ENCODE data around the gene OTOP1. TPM values are rescaled to one million over a fixed set of nuclear protein-coding genes. Genes with fewer than 3 reads are reported as not detected.

The OTOP1 gene
- total and polyA plus RNA-seq, 2 of the 4 experiments (the other 2 are of a cell fraction) = not detected

DNA sequence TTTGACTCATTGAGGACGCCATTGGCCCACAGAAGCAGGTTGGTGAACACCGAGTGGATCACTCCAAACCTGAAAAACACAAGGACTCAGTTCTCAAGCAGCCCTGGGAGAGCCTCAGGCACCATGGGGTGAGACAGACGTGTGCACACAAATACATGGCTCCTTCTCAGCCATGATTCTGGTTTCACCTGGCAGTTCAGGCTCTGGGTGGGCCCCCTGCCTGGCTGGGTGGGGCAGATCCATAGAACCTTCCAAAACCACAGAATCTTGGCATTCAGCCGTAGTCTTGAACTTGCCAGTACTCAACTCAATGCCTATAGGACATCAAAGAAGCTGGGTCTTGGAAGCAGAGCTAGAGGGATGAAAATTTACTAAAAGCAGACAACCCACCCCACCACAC lies 24.2 kb downstream of the OTOP1 start:
- Histone ChIP-seq H3K14ac (replicated peaks; ENCODE audit: low read depth, low read length) (no peak overlapping the region), H3K9me3 (ENCODE audit: control insufficient read depth, insufficient read depth, low read length) (no peaks in the 10 kb centered on the region), H3K36me3 (ENCODE audit: control insufficient read depth, insufficient read depth, low read length) (no peaks in the 10 kb centered on the region), H2AK9ac (replicated peaks; ENCODE audit: low read depth, low read length, poor library complexity) (no peak overlapping the region), H3K4ac (ENCODE audit: low read depth, low read length) (no peak overlapping the region), H3K56ac (ENCODE audit: extremely low read depth, insufficient read depth, low read length) (no peak overlapping the region), H2BK15ac (ENCODE audit: low read depth, low read length) (no peak overlapping the region), H2BK120ac (ENCODE audit: low read depth, low read length) (no peak overlapping the region), H3K79me1 (ENCODE audit: low read depth in 1 of 2, low read length in 2 of 2) (no peaks in the 10 kb centered on the region), H3K23ac (ENCODE audit: low read depth, low read length) (no peak overlapping the region), H3K4me2 (ENCODE audit: low read depth, low read length) (no peak overlapping the region), H2AK5ac (ENCODE audit: low read depth, low read length) (no peak overlapping the region), H4K91ac (ENCODE audit: insufficient read depth, low read depth, low read length) (no peak overlapping the region), H3K18ac (ENCODE audit: low read depth, low read length) (no peak overlapping the region), H4K20me1 (ENCODE audit: insufficient read depth, low read length) (no peaks in the 10 kb centered on the region), H3K27me3 (ENCODE audit: control insufficient read depth, insufficient read depth, low read length) (peaks cover 7% of the 10 kb centered on the region), H4K8ac (ENCODE audit: low read depth in 2 of 2, low read length in 2 of 2) (no peak overlapping the region), H2AFZ (replicated peaks; ENCODE audit: low read length, poor library complexity) (no peak overlapping the region), H3K9me1 (ENCODE audit: insufficient read depth, low read length) (no peaks in the 10 kb centered on the region), H2BK20ac (ENCODE audit: low read depth, low read length) (no peak overlapping the region), H3K9ac (ENCODE audit: low read depth, low read length) (no peak overlapping the region), H3K4me1 (ENCODE audit: control insufficient read depth, insufficient read depth, low read length) (no peaks in the 10 kb centered on the region), H3K27ac (ENCODE audit: insufficient read depth, low read length) (no peak overlapping the region), H4K5ac (ENCODE audit: low read depth, low read length) (no peak overlapping the region), H3K4me3 (ENCODE audit: insufficient read depth, low read depth, low read length) (no peak overlapping the region), H2BK5ac (ENCODE audit: low read depth, low read length, poor library complexity, severe bottlenecking) (no peak overlapping the region)
- TF ChIP-seq MXI1 (IDR thresholded peaks at IDR 0.05; ENCODE audit: borderline replicate concordance, low read depth, low read length) (no peak), FOS (IDR thresholded peaks at IDR 0.05; ENCODE audit: low read depth, low read length) (no peak), CHD1 (IDR thresholded peaks at IDR 0.05; ENCODE audit: low read depth, low read length) (no peak)
- dilution Hi-C loops (cut with HindIII; ENCODE audit: low sequenced_read_pairs, unreplicated experiment) = no loop called here
- DNase-seq (no peak), ATAC-seq (ENCODE audit: low read depth) (no peak)
- intact Hi-C loops (cut with micrococcal nuclease) = no loop called here
- ChIA-PET POLR2A (ENCODE audit: unreplicated experiment) (no interaction called here), CTCF (no interaction called here)
- WGBS, 2 experiments (ENCODE audit: extremely low coverage in 2 of 2, insufficient read length in 1 of 2) = 0% methylated on average over 1 of the region's 4 CpGs; no CpG with 5 or more reads in 1 of the 2 experiments
- BruUV-seq (replicated peaks) = no TSS peak
- in situ Hi-C loops (cut with MboI; ENCODE audit: low sequenced_read_pairs) = no loop called here

All from IMR-90 (cell line).